ENCODE measurements around the gene GUCA1A.

GUCA1A gene

DNA sequence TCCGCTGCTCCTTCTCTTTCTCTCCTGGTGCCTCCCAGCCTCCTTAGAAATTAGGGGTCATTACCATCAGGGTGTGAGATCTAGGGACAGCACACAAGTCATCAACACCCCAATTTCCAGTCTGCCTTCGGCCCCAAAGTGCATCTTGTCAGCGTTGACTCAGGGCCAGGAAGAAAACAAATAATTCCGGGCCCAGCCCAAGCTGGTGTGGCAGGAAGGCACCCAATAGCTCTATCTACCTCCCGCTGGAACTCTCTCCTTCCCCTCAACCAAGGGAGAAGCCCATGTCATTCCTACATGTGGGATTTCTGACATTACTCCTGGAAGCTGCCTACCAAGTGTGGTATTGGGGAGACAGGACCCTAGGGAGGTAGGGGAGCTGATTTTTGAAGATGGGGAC is 19.2 kb upstream of the GUCA1A start:
- ChIA-PET CTCF (interaction anchor here (1.5 kb wide), 1 partner anchor 60 kb away, joined by 3 read pairs; no protein-coding TSS in a partner anchor), POLR2A (interaction anchor here (1.3 kb wide), 1 partner anchor 63 kb away, joined by 3 read pairs; no protein-coding TSS in a partner anchor)
- TF ChIP-seq SUZ12 (IDR thresholded peaks at IDR 0.05): no peak
- TF ChIP-seq FOXK2 (IDR thresholded peaks at IDR 0.05): no peak
- TF ChIP-seq, protein P1, sequence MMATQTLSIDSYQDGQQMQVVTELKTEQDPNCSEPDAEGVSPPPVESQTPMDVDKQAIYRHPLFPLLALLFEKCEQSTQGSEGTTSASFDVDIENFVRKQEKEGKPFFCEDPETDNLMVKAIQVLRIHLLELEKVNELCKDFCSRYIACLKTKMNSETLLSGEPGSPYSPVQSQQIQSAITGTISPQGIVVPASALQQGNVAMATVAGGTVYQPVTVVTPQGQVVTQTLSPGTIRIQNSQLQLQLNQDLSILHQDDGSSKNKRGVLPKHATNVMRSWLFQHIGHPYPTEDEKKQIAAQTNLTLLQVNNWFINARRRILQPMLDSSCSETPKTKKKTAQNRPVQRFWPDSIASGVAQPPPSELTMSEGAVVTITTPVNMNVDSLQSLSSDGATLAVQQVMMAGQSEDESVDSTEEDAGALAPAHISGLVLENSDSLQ (IDR thresholded peaks at IDR 0.05): no peak
- no peak for TF ChIP-seq BHLHE40 (IDR thresholded peaks at IDR 0.05; ENCODE audit: borderline replicate concordance)
- no peak for TF ChIP-seq L3MBTL2 (conservative IDR thresholded peaks at IDR 0.05)
- TF ChIP-seq ELF4 (IDR thresholded peaks at IDR 0.05): no peak
- no peak for TF ChIP-seq TARDBP (IDR thresholded peaks at IDR 0.05)
- no peak for TF ChIP-seq HDGF (IDR thresholded peaks at IDR 0.05; ENCODE audit: borderline replicate concordance)
- no peak for TF ChIP-seq ZNF384 (IDR thresholded peaks at IDR 0.05)
- TF ChIP-seq LEF1 (IDR thresholded peaks at IDR 0.05; ENCODE audit: borderline replicate concordance): no peak
- TF ChIP-seq FOXA1 (IDR thresholded peaks at IDR 0.05): no peak
- no peak for TF ChIP-seq NFRKB (IDR thresholded peaks at IDR 0.05)
- DNase-seq (ENCODE audit: extremely low spot score): no peak

DNA sequence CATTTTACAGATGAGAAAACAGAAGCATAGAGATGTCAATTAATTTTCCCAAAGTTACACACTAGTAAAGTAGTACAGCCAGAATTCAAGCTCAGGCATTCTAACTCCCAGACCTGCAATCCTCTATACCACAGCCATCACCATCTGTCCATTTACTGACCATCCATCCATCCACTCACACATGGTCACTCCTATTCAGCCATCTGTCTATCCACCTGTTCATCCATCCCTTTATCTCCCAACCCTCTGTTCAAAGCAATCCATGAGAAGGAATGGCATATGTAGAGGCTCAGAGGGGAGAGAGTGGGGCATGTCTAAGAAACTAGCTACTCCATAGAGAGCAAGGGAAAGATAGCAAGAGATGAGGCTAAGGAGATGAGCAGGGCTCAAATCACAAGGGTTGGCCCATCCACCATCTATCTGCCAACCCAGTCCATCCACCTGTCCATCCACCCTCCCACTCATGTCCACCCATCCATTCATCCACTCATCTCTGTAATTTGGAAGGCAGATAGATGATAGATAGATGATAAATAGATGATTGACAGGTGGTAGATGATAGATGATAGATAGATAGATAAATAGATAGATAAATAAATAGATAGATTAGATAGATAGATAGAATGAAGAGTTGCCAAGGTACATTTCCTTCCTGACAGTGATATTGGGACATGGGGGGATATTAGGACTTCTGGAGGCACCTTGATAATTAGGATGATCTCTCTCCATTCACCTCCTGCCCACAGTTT is 18.5 kb upstream of the GUCA1A start:
- TF ChIP-seq HDGF (IDR thresholded peaks at IDR 0.05; ENCODE audit: borderline replicate concordance) (no peak), CTBP1 (IDR thresholded peaks at IDR 0.05; ENCODE audit: borderline replicate concordance) (no peak)
- TF ChIP-seq, protein P1 (IDR thresholded peaks at IDR 0.05): peak; percentile 71
- ChIA-PET POLR2A (interaction anchor here (1.3 kb wide), 1 partner anchor 62 kb away, joined by 3 read pairs; no protein-coding TSS in a partner anchor), CTCF (interaction anchor here (1.5 kb wide), 1 partner anchor 61 kb away, joined by 3 read pairs; no protein-coding TSS in a partner anchor)
- DNase-seq (ENCODE audit: extremely low spot score): no peak

DNA sequence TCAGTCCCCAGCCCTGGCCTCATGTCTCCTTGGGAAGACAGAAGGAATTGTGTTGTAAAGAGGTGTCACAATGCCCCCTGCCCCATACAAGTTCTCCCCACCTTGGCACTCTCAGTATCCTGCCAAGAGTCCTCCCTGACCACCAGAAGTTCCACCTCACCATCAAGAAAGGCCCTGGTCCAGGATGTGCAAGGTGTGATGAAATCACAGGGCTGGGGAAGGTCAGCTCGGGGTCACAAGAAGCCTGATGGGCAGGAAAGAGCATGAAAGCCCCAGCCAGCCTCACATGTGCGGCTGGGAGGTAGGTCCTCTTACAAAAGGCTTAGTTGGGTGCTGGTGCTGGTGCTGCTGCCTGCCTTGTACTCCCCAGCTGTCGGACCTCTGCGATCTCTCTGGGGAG is 17.9 kb upstream of the GUCA1A start:
- ChIA-PET POLR2A (interaction anchor here (1.0 kb wide), 1 partner anchor 9 kb away, joined by 3 read pairs; no protein-coding TSS in a partner anchor), CTCF (interaction anchor here (1.1 kb wide), 1 partner anchor 18 kb away, joined by 3 read pairs; no protein-coding TSS in a partner anchor)

DNA sequence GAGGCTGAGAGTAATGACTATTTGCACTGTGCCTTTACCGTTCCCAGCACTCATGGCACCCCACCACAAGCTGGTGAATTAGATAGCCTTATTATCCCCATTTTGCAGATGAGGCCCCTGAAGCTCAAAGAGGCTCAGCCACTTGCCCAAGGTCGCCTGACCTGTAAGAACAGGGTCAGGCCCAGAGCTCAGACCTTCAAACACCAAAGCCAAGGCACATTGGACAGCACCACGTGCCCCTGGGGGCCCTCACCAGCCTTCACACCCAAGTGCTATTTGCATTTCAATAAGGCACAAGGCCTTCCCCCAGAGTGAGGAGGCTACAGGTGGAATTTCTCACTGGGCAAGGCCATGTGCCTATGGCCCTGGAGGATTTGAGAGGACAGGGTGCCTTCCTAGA is 16.5 kb upstream of the GUCA1A start:
- TF ChIP-seq, protein P1 (IDR thresholded peaks at IDR 0.05): no peak
- TF ChIP-seq FOXK2 (IDR thresholded peaks at IDR 0.05) (no peak), FOXA1 (IDR thresholded peaks at IDR 0.05) (no peak), CTBP1 (IDR thresholded peaks at IDR 0.05; ENCODE audit: borderline replicate concordance) (no peak), L3MBTL2 (conservative IDR thresholded peaks at IDR 0.05) (no peak), FOXM1 (IDR thresholded peaks at IDR 0.05; ENCODE audit: borderline replicate concordance) (no peak), HDGF (IDR thresholded peaks at IDR 0.05; ENCODE audit: borderline replicate concordance) (no peak), TARDBP (IDR thresholded peaks at IDR 0.05) (no peak), LEF1 (IDR thresholded peaks at IDR 0.05; ENCODE audit: borderline replicate concordance) (no peak), SUZ12 (IDR thresholded peaks at IDR 0.05) (no peak), ELF4 (IDR thresholded peaks at IDR 0.05) (no peak), BHLHE40 (IDR thresholded peaks at IDR 0.05; ENCODE audit: borderline replicate concordance) (no peak)
- CTCF ChIA-PET: interaction anchor here (0.5 kb wide), 1 partner anchor 309 kb away, joined by 5 read pairs; no protein-coding TSS in a partner anchor
- no peak for DNase-seq (ENCODE audit: extremely low spot score)
- POLR2A ChIA-PET: interaction anchor here (0.6 kb wide), 1 partner anchor 90 kb away, joined by 3 read pairs; no protein-coding TSS in a partner anchor

More for the DNA sequence above, 17.9 kb upstream of the GUCA1A start:
- TF ChIP-seq FOXA1 (IDR thresholded peaks at IDR 0.05): no peak
- TF ChIP-seq, protein P1 (IDR thresholded peaks at IDR 0.05): no peak
- no peak for TF ChIP-seq ARNT (IDR thresholded peaks at IDR 0.05)
- DNase-seq (ENCODE audit: extremely low spot score): no peak

DNA sequence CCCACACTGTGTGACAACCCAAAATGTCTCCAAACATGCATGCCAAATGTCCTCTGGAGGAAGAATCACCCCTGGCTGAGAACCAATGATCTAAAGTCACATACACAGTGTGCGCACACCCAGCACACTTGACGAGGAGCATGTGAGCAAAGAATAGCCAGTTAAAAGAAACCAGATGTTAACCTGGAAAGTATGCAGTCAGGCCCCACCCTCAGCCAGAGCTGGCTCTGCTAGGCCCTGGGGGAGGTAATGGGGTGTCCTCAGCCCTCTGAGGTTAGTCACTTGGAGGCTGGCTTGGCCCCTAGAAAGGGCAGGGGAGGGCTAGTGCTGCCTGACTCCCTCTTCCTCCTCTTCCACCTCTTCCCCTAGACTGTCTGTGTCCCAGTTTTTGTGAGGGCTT is 15.2 kb upstream of the GUCA1A start:
- ChIA-PET CTCF (no interaction called here), POLR2A (no interaction called here)

More for the DNA sequence above, 15.2 kb upstream of the GUCA1A start:
- no peak for DNase-seq (ENCODE audit: extremely low spot score)
- TF ChIP-seq CTBP1 (IDR thresholded peaks at IDR 0.05; ENCODE audit: borderline replicate concordance): no peak
- TF ChIP-seq FOXK2 (IDR thresholded peaks at IDR 0.05): no peak
- TF ChIP-seq ELF4 (IDR thresholded peaks at IDR 0.05): no peak
- TF ChIP-seq BHLHE40 (IDR thresholded peaks at IDR 0.05; ENCODE audit: borderline replicate concordance): no peak
- no peak for TF ChIP-seq NFRKB (IDR thresholded peaks at IDR 0.05)
- TF ChIP-seq SUZ12 (IDR thresholded peaks at IDR 0.05): no peak
- TF ChIP-seq L3MBTL2 (conservative IDR thresholded peaks at IDR 0.05): no peak
- TF ChIP-seq HDGF (IDR thresholded peaks at IDR 0.05; ENCODE audit: borderline replicate concordance): no peak
- TF ChIP-seq LEF1 (IDR thresholded peaks at IDR 0.05; ENCODE audit: borderline replicate concordance): no peak
- no peak for TF ChIP-seq TARDBP (IDR thresholded peaks at IDR 0.05)
- no peak for TF ChIP-seq SP1 (IDR thresholded peaks at IDR 0.05)
- no peak for TF ChIP-seq ZNF384 (IDR thresholded peaks at IDR 0.05)
- TF ChIP-seq, protein P1 (IDR thresholded peaks at IDR 0.05): no peak
- TF ChIP-seq FOXM1 (IDR thresholded peaks at IDR 0.05; ENCODE audit: borderline replicate concordance): no peak
- TF ChIP-seq FOXA1 (IDR thresholded peaks at IDR 0.05): no peak
- no peak for TF ChIP-seq ARNT (IDR thresholded peaks at IDR 0.05)

All from HEK293T (cell line).